Activated CD8-positive, alpha-beta memory T cell treated with anti-CD3 and anti-CD28 coated beads, Interleukin-2, amount 50 U/mL, for 24 hours (primary cell): Measurements from ENCODE around the gene DNAJC18.
"Not testable (repeated sequence)": the region's sequence is repeated elsewhere in the genome, so short reads cannot be mapped to it uniquely, and the experiment has no call there.

Experiments used
- DNase-seq: peaks from one replicate; pipeline ENCODE4 v3.0.0-alpha.2; 2020; ENCODE audit errors: extremely low read depth

DNAJC18 gene

GRCh38 chr5:139439013-139439903 lies at the start of gene DNAJC18:
Gene DNAJC18, minus strand, starts transcription at chr5:139439525. Its CDS starts 80 bp downstream, at chr5:139439445.
- DNase-seq = peak; percentile 66

GRCh38 chr5:139488260-139488659 lies 48.9 kb upstream of the DNAJC18 start:
- no peak for DNase-seq

GRCh38 chr5:139486201-139486600 lies 46.9 kb upstream of the DNAJC18 start:
- no peak for DNase-seq

DNA sequence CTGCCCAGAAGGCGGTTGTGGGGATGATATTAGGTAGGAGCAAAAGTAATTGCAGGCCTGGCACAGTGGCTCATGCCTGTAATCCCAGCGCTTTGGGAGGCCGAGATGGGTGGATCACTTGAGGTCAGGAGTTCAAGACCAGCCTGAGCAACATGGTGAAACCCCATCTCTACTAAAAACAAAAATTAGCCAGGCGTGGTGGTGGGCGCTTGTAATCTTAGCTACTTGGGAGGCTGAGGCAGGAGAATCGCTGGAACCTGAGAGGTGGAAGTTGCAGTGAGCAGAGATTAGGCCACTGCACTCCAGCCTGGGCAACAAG lies 43.5 kb upstream of the DNAJC18 start:
- DNase-seq = not testable (repeated sequence)

- no peak for DNase-seq
Measured at GRCh38 chr5:139482050-139482889, 42.9 kb upstream of the DNAJC18 start, which contains the start of gene STING1. Gene STING1, minus strand, starts transcription at chr5:139482758. Its CDS starts 1,054 bp downstream, at chr5:139481704.

DNA sequence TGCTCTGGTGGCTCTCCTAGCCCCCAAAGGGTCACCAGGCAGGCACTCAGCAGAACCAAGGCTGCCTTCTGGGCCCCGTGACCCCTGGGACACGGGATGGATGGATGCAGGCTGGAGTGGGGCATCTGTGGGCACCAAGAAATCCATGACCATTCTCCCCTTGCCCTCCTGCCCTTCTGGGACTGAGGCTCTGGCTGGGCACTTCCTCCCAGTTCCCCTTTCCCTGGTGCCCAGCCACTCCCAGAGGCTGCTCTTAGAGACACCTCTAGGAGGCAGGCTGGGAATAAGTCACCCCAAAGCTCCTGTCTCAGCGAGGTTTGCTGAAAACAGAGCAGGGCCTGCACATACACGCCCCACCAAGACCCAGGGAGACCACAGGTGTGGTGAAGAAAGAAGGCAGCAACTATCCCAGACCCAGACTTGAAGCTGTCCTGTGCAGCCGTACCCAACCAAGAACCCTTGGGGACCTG lies 42.3 kb upstream of the DNAJC18 start:
- no peak for DNase-seq

- no peak for DNase-seq
Measured at GRCh38 chr5:139481122-139481533, 41.8 kb upstream of the DNAJC18 start.

DNA sequence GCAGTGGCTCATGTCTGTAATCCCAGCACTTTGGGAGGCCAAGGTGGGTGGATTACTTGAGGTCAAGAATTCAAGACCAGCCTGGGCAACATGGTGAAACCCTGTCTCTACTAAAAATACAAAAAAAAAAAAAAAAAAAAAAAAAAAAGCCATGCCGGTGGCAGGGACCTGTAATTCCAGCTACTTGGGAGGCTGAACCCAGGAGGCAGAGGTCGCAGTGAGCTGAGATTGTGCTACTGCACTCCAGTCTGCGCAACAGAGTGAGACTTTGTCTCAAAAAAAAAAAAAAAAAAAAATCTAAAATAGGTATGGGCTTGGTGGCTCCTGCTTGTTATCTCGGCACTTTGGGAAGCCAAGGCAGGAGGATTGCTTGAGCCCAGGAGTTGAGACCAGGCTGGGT lies 40.4 kb upstream of the DNAJC18 start:
- not testable (repeated sequence) for DNase-seq

DNA sequence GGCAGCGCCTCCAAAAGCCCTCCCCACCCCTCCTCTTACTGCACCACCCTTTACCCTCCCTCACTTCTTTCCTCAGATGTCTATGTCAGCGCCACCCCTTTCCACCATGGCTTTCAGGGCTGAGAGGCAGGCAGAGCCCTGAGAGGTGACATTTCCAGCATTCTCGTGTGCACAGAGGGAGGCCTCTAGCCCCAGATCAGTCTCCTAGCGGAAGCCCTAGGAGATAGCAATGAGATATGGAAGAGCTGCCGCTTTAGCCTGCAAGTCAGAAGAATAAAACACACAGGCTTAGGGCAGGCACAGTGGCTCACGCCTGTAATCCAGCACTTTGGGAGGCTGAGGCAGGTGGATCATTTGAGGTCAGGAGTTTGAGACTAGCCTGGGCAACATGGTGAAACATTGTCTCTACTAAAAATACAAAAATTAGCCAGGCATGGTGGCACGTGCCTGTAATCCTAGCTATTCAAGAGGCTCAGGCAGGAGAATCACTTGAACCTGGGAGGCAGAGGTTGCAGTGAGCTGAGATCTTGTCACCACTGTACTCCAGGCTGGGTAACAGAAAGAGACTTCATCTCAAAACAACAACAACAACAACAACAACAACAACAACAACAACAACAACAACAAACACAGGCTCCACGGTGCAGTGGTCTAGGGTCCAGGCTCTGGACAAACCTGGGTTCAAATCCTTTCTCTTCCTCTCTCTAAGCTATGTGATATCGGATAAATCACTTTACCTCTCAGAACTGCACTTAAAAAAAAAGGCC lies 39.5 kb upstream of the DNAJC18 start:
- DNase-seq = not testable (repeated sequence)

GRCh38 chr5:139475865-139476617 lies 36.7 kb upstream of the DNAJC18 start:
- DNase-seq = no peak

DNA sequence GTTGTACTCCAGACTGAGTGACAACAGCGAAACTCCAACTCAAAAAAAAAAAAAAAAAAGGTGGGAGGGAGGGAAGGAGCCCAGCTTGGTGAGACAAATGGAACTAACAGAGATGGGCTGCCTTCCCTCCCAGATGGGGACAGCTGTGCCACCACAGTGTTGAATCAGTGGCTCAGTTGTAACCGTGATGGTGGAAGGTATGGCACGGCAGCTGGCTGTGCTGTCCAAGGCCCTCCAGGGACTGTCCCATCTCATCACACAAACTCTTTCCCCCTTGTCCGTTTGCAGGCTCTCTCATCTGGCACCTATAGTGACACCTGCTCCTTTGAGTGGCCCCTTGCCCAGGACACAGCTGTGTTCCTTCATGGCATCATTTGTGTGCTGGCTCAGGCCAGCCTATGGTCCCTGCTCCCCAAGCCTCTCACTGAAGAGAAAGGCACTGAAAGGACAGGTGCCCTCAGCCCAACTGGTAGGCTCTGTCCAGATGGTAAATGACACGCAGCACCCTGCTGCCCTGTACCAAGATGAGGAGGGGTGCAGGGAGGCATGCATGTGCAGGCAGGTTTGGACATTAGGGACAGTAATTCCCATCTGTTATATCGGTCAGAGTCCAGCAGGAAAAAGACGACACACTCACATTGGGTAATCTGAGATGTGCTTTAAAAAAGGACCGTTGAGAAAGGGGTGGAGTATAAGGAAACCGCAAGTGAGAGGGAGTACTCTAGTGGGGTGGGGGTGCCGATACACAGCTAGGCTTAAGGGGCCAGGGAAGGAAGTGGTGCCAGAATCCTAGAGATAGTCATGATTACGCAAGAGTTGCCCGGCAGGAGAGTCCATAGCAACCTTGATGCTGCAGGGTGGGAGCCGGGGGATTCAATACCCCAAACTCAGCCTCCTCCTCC lies 35.8 kb upstream of the DNAJC18 start:
- no peak for DNase-seq

DNA sequence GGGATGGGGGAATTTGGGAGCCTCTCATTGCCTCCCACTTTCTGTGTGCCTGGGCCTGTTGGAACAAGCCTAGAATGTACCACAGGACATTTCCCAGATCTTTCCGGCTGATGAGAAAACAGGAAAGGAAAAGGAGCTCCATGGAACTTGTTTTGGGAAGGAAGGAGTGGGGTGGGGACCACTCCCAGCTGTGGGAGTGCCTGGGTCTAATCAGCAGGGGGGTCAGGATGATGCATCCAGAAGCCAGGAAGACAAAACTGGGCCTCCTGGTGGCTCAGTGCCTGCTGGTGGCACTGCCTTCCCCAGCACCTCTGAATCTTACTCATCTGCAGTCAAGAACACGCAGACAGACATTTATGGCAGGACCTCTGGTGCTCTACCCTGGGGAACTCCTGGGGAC lies 34.2 kb upstream of the DNAJC18 start:
- DNase-seq = no peak

DNA sequence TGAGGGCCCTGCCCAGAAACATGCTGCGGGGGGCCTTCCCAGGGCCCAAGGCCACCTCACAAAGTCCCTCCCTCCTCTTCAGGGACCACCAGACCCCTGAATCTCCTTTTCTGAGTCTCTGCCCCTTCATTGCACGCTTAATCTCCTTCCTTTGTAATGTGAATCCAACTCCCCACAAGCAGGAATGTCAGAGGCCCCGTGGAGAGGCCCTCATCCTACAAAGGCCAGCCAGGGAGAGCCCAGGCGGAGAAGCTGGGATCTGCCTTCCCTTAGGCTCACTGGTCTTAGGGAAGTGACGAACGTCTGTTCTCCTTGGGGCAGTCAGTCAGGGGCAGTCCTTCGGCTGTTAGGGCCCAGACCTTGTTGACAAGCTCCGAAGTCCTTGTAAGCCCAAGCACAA lies 33.8 kb upstream of the DNAJC18 start:
- no peak for DNase-seq

DNA sequence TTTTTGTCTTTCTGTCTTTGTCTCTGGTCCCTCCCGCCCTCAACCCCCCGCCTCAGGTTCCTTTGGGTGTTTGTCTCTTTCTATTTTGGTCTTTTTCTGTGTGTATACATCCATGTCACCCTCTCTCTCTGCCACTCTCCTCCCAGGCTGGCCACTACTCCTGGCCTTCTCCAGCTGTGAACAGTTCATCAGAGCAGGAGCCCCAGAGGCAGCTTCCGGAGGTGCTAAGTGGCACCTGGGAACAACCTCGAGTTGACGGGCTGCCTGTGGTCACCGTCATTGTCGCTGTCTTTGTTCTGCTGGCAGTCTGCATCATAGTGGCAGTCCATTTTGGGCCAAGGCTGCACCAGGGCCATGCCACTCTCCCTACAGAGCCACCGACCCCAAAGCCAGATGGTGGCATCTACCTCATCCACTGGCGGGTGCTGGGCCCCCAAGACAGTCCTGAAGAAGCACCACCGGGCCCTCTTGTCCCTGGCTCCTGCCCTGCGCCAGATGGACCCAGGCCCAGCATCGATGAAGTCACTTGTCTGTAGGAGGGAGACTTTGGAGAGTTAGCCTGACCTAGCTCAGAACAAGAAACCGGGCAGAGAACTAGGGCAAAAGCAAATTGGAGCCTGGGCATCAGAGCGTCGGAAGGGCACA lies 33.2 kb upstream of the DNAJC18 start:
- no peak for DNase-seq

DNA sequence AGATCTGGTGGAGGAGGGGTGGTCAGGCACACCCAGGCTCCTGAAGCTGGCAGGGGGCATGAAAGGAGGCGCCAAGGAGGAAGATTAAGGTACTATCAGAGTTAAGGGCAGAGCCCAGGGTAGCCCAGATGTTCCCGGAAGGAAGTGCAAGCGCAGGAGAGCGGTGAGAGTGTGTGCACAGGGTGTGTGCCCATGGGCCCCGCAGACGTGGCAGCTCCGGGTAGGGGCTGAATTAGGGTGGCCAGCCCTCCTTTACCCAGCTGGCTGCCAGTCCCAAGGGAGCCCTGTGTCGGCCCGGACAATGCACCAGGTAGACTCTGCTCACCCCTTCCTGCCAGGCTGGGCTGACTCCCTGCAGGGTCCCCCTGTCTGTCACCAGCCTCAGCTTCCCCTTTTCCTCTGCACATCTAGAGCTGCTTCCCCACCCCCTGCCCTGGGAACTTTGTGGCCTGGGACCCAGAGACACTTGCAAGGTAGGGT lies 31.5 kb upstream of the DNAJC18 start, which contains the start of gene SMIM33:
Gene SMIM33, plus strand, starts transcription at position 184 of the 480 bp plus-strand sequence. Its CDS starts 118 bp downstream, at position 302.
- no peak for DNase-seq

DNA sequence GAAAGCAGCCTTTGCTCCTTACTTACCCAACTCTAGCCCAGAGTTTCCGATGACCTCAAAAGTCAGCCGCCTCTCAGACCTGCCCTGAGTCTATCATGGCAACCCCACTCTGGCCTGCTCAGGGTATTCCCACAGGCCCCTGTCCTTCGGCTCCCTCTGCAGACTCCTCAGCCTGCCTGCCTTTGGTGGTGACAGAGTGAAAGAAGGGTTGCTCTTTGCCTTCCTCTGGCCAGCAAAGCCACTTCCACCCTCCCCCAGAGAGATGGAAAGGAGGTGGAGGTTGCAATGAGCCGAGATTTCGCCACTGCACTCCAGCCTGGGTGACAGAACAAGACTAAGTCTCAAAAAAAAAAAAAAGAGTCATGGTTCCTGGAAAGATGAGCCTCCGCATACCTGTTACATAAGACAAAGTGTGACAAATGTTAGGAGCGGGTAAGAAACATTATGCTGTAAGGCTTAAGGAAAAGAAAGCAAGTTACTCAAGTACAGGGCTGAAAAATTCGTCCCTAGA lies 29.2 kb upstream of the DNAJC18 start:
- no peak for DNase-seq

DNA sequence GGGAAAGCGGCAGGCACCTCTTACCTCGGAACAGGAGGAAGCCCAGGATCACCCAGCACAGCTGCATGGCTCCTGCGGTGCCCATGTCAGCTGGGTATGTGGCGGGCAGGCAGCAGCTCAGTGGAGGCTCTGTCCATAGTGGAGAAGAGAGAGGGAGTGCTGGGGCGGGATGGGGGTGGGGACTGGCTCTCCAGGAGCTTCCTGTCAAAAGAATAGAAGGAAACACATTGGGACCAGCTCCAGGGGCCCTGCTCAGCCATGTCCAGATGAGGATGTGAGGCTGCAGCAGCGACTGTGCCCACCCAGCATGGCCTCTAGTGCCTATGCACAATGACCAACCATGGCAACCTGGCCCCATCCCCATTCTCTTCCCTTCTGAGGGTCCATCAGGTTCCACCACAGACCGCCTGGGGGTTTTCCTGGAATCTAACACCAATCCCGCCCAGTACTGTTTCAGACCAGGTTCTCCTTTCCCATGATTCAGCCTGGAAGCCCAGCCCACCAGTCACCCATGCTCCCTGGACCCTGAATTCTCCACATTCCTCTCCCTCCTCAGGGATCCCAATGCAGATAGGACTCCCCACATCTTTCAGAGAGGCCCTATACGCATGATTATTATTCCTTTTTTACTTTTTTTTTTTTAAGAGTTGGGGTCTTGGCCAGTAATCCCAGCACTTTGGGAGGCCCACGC lies 23.4 kb upstream of the DNAJC18 start, which contains the start of gene ECSCR:
Gene ECSCR, minus strand, starts transcription at position 158 of the 691 bp plus-strand sequence. Its CDS starts 73 bp downstream, at position 85.
- no peak for DNase-seq

- no peak for DNase-seq
Measured at GRCh38 chr5:139461698-139462097, 22.4 kb upstream of the DNAJC18 start.
